ENCODE data around the gene IGFN1. TPM values are rescaled to one million over a fixed set of nuclear protein-coding genes. Genes with fewer than 3 reads are reported as not detected.
A peak's percentile ranks its signal among the peaks of the same experiment; 100 is the strongest.

Gene IGFN1
- total RNA-seq, 1 experiment from 2014 or later = not detected

GRCh38 chr1:201259476-201260235 lies 69.0 kb downstream of the IGFN1 start:
- H2BK5ac ChIP-seq (ENCODE audit: insufficient read length, low read length) = no peak overlapping the region
- H3K79me2 ChIP-seq (ENCODE audit: insufficient read depth, low read length) = no peaks in the 10 kb centered on the region
- no peak overlapping the region for H2BK20ac ChIP-seq (ENCODE audit: low read depth, low read length, poor library complexity, severe bottlenecking)
- H4K91ac ChIP-seq (ENCODE audit: insufficient read length, low read depth, low read length) = no peak overlapping the region
- no peaks in the 10 kb centered on the region for H3K36me3 Mint-ChIP-seq (ENCODE audit: insufficient read depth in 1 of 3, low read depth in 3 of 3)
- no peak overlapping the region for H4K8ac ChIP-seq (replicated peaks; ENCODE audit: insufficient read length, low read depth, low read length)
- H3K18ac ChIP-seq (ENCODE audit: insufficient read length, low read depth, low read length) = no peak overlapping the region
- peak; percentile 89 for DNase-seq
- no peak overlapping the region for H2BK120ac ChIP-seq (ENCODE audit: low read depth, low read length, poor library complexity, severe bottlenecking)
- no peaks in the 10 kb centered on the region for H3K4me1 ChIP-seq (ENCODE audit: insufficient read depth, low read length)
- H3K27me3 ChIP-seq (ENCODE audit: insufficient read depth, low read length) = no peaks in the 10 kb centered on the region
- no peak overlapping the region for H3K56ac ChIP-seq (ENCODE audit: insufficient read length, low read depth, low read length)
- no peak overlapping the region for H3K4ac ChIP-seq (ENCODE audit: low read depth, low read length)
- peak overlapping the region; percentile 17 to 65; a peak in 4 of 5 replicates for H3K4me3 Mint-ChIP-seq
- no peaks in the 10 kb centered on the region for H3K79me1 ChIP-seq (ENCODE audit: insufficient read depth, low read depth, low read length, poor library complexity, severe bottlenecking)
- H3K23me2 ChIP-seq (ENCODE audit: insufficient read length, low read depth, low read length, poor library complexity, severe bottlenecking) = peaks cover 6% of the 10 kb centered on the region
- H3K4me2 ChIP-seq (ENCODE audit: insufficient read depth, insufficient read length, low read length) = peak overlapping the region; percentile 26
- no peak overlapping the region for H3K27ac ChIP-seq (ENCODE audit: insufficient read length, low read depth, low read length)
- no peak overlapping the region for H3K23ac ChIP-seq (ENCODE audit: insufficient read length, low read depth, low read length)
- peaks cover 28% of the 10 kb centered on the region for H3K27me3 Mint-ChIP-seq (ENCODE audit: low read depth)
- H2AFZ ChIP-seq (ENCODE audit: low read length) = no peak overlapping the region
- no peaks in the 10 kb centered on the region for H4K20me1 ChIP-seq (ENCODE audit: control insufficient read depth, insufficient read depth, insufficient read length)
- WGBS (ENCODE audit: extremely low coverage, insufficient read length, low lambda C conversion rate) = no CpG with 5 or more reads among the region's 28 CpGs
- H3T11ph ChIP-seq (ENCODE audit: low read length) = no peak overlapping the region
- H3K27ac Mint-ChIP-seq = no peak overlapping the region
- H2AK5ac ChIP-seq (ENCODE audit: insufficient read length, low read length) = no peak overlapping the region
- H3K9me3 Mint-ChIP-seq = no peaks in the 10 kb centered on the region; a peak in 1 of 5 replicates
- no peaks in the 10 kb centered on the region for H3K9me3 ChIP-seq (ENCODE audit: control insufficient read depth, low read depth, low read length)
- H2BK15ac ChIP-seq (ENCODE audit: low read depth, low read length) = no peak overlapping the region
- no peak overlapping the region for H3K14ac ChIP-seq (ENCODE audit: insufficient read depth, low read length)
- TF ChIP-seq CTCF (conservative IDR thresholded peaks at IDR 0.05) = peak; percentile 34; the same call in 2 of the 3 replicates
- H2BK12ac ChIP-seq (ENCODE audit: insufficient read length, low read depth, low read length) = no peak overlapping the region
- H3K9ac ChIP-seq (ENCODE audit: extremely low read depth, insufficient read length, low read length) = no peak overlapping the region
- peaks cover 3 to 7% of the 10 kb centered on the region in 2 experiments; a peak in 3 of 4 replicates for H3K4me1 Mint-ChIP-seq
- H4K5ac ChIP-seq (ENCODE audit: insufficient read length, low read depth, low read length) = no peak overlapping the region
